HPDE6-E6E7 (cell line): ENCODE measurements around the gene CNOT8.
"Not testable (repeated sequence)": the region's sequence is repeated elsewhere in the genome, so short reads cannot be mapped to it uniquely, and the experiment has no call there.

Experiments used
- DNase-seq: peaks from one replicate; pipeline ENCODE4 v3.0.0; 2011; ENCODE audit warnings: missing footprints; ENCODE audit errors: extremely low spot score

CNOT8 gene

DNA sequence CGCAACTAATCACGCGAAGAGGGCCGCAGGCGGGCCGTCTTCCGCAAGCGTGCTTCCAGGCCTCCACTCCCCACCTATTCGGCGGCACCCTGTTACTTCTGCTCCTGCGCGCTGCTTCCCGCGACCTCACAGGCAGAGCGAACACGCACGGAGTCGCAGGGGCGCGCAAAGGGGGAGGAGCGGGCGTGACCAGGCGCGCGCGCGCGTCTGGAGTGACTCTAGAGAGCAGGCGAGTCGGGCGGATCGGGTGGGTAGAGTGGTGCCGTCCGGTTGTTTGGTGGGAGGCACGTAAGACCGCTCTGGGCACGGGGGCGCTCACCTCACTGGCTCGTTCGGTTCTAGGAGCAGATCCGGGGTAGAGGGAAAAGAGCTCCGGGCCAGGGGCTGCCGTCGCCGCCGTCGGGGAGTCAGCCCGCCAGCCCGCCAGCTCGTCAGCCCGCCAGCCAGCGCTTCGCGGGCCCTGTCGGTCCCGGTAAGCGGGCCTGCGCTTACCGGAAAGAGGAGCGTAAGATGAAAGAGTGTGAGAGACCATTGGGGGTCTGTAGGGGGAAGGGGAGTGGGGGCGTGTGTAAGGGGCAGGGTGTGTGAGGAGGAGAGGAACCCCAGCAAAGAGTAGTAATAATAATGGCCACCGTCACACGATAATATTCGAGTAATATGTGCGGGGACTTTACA is at the start of gene CNOT8:
Gene CNOT8 (plus strand): TSS at position 331 of the 675 bp plus-strand sequence. CDS start 4,652 bp downstream, outside the sequence.
- peak; percentile 78 for DNase-seq

DNA sequence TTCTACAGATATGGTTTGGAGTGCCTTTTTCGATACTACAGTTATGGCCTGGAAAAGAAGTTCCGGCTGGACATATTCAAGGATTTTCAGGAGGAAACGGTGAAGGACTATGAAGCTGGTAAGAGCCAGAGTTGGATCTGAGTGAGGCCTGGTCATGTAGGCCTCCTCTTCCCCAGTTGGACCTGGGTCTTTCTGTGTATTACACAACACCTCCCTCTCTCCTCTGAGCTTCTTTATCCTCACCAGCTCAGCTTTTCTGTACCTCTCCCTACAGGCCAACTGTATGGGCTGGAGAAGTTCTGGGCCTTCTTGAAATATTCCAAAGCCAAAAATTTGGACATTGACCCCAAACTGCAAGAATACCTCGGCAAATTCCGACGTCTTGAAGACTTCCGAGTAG is 47.2 kb upstream of the CNOT8 start:
- DNase-seq: no peak

DNA sequence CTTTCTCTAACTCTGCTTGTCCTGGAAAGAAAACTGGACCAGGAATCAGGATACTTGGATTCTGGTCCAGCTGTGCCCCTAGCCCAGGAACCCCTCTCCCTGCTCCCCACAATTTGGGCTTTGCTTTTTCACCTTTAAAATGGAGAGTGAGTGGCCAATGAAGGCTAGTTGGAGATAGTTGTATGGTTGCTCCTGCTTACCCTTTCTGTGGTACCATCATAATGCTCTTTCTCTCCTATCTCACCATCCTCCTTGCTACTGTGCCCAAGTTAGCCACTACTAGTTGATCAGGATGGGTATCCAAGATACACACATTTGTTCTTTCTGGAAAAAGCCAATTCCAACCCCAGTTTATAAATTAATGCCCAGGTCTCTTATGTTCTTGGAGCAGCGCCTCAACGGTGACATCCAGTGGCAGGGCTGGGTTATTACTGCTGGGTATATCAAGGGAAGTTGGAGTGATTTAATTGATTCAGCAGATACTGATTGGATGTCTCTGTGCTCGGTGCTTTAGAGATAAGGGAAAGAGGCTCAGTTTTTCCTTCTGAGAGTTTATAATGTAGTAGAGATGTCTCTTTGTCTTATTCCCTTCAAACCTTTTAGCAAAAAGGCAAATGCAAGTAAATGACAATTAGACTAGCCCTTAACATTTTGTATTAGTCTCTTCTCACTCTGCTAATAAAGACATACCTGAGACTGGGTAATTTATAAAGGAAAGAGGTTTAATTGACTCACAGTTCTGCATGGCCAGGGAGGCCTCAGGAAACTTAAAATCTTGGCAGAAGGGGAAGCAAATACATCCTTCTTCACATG is 46.6 kb upstream of the CNOT8 start:
- DNase-seq: peak; percentile 47

DNA sequence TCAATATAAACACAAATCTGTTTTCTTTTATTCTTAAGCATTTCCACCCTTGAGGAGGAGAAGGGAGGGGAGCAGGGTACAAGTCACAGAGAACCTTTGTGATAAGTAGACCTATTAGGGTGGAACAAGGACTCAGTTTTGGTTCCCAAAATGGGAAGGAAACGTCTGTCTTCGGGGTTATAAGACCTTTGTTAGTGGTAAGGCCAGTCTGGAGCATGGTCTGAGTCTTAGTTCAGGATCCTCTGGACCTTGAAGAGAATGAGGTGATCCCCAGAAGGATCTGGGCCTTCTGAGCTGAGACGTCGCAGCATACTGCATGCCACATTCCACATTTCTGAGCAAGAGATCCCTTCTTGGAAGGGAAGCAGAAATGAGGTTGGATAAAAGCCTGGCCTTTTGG is 45.3 kb upstream of the CNOT8 start:
- DNase-seq: no peak

DNA sequence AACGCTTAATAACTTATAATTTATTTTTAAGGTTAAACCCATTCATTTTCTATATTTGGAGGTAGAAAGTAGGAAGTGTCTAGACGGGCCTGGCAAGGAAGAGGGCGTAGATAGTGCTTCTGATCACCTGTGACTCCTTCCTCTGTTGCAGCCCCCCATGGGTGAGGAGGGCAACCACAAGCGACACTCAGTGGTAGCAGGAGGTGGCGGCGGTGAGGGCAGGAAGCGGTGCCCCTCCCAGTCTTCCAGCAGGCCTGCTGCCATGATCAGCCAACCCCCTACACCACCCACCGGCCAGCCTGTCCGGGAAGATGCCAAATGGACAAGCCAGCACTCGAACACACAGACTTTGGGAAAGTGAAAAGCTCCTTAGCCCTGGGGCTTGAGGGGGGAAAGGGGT is 44.7 kb upstream of the CNOT8 start:
- DNase-seq: no peak

DNA sequence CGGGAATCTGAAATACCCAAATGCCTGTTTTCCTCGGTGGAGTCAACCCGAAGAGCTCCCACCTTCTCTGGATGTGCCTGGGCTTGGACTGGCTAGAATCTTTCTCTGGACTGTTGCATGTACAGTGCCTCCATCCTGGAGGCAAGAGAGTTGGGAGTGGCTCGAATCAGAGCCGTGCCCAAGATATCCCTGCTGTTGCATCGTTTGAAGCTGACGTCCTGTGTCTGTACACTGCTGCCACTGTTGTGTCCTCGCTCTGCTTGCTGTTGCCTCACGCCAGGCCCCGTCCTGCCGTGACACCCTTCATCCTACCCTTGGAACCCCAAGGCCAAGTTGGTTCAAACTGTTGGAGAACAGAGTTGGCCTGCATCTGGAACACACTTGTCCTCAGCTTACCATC is 43.4 kb upstream of the CNOT8 start:
- DNase-seq: no peak

DNA sequence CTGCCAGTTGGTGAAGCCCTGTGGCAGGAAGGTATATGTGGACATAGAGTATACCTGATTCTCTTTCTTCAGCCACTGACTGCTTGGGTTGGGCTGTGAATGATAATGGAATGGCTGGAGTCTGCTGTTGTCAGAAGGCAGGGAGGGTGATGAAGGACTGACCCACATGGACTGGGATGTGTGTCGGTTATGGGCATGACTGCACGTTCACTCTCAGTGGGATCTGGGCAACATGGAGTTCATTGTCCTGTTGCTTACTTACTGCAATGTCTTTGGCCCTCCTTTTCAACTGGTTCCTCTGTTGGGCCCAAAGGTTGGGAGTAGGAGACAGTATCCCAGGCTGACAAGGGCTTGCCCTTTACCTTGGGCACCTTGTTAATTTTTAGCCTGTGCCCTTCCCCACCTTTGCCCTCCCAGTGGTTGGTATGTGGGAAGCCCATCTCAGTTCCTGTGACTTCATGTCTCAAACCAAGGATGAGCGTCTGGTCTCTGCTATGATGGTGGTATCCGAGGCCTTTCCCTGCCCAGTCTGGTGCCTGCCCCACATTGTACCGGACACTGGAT is 42.7 kb upstream of the CNOT8 start:
- no peak for DNase-seq

DNA sequence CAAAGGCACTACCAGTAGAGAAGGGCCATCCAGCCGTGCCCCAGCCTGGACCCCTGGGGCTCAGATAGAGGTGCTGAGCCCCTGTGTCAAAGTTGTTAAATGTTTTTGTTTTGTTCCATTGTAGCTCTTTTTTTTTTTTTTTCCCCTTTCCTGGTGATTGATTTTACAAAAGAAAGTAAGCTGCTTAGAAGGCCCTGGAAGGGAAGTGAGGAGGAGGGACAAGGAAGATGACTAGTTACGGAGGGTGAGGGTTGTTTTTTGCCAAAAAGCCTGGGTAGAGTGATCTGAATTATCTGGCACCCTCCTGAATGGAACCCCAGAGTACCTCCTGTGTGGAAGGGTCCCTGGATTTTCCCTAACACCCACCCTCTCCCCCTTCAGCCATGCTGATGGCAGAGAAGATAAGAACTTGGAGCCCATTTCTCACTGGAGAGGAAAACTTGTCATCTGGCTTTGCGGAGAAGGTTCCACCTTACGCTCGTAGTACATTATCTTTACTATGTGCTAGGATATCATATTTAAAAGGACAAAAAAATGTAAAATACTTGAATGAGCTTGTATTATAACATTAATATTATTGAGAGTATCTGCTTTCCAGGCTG is 41.4 kb upstream of the CNOT8 start:
- no peak for DNase-seq

DNA sequence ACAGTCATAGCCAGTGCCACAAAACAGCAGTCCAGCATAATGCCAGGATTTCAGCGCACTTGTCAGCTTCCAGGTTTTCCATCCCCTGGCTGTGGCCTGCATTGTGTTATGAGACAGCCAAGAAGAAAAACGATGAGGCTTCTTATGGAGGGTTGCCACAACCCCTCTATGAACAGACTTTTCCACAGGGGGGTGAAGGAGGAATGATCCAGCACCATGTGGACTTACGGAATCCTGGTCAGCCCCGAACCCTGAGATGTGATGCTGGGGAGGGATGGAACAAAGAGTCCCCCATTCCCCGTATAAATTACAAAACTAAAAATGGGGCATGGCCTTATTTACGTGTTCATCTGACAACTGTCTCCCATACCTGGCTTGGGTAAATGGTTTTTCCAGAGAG is 40.6 kb upstream of the CNOT8 start:
- no peak for DNase-seq

DNA sequence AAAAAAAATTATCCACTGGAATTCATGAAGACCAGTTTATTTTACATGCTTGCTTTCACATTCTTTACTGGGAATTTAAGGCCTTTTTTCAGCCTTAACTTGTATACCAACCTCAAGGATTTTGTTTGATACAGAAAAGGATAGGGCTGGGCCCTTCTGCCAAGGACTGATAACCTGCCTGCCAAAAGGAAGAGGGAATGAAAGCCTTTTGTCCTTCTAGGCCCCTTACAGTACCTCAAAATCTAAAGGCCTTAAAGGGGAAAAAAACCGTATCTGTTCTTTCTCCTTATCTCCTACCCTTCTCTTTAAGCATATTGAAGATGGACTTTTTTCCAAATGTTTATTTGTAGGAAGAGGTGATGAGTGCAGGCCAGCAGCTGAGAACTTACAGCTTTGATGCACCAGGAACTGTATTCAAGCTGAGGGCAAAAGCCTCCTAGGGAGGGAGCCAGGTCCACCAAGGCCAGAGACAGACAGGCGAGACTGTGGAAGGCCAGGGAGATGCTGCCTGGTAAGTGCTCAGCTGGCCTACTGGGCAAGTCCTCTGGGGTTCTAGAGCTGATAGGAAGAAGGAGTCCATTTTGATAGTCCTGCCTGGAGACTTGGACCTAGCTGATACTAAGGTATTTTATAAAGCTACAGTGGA is 39.8 kb upstream of the CNOT8 start:
- DNase-seq: no peak

DNA sequence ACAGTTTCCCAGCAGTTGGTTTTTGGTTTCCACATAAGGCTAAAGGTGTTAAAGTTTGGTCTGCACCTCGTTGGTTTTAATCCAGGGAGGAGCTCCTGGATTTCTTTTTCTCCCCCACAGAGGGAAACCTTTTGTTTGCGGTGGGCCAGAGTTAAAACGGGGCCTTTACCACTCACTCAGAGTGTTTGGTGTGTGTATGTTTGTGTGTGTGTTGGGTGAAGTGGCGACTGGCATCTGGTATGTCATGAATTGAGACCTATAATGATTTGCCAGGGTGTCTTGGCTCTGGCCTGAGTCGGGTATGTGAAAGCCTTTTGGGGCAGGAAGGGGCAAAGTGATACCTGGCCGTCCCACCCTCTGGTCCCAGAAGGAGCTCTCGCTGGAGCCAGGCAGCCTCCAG is 38.9 kb upstream of the CNOT8 start:
- DNase-seq: no peak

DNA sequence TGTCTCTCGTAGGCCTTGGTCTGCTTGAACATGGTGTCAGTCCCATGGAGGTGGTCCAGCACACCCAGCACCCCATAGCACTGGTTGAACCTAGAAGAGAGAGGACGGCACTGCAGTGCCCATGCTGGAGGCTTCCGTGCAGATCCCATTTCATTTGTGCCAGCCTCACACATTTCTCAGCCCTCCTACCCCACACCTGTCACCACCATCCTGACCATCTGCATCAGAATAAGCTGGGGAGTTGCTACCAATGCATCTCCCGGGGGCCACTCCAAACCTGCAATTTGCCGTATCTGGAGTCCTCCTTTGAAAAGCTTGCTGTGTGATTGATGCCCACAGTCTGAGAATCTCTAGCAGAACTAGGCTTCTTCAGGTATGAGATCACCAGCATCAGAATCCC is 38.0 kb upstream of the CNOT8 start:
- no peak for DNase-seq

DNA sequence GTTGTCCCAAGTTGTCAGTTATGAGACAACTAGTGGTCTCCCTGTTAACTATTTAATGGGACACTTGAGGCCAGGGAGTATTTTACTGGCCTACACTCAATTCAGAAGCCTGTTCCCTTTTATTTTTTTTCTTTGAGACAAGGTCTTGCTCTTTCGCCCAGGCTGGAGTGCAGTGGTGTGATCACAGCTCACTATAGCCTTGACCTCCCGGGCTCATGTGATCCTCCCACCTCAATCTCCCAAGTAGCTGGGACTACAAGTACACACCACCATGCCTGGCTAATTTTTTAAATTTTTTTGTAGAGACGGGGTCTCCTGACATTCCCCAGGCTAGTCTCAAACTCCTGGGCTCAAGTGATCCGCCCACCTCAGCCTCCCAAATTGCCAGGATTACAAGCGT is 35.5 kb upstream of the CNOT8 start:
- not testable (repeated sequence) for DNase-seq

DNA sequence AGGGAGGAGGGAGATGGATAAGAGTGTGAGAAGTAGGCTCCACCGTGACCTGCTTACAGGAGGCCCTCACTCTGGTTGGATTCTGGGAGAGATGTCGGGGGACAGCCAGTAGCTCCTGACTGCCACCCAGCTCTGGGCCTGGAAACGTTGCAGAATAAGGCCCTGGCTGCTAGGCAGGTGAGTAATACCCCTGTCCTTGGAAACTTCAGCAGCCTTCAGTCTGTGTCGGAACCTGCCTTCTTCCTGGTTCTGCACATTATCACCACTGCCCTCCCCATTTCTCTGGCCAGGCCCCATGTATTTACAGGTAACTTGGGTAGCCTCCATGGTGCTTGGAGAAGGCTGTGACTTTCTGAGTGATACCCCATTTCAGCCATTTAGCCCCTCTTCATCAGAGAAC is 34.8 kb upstream of the CNOT8 start:
- no peak for DNase-seq

DNA sequence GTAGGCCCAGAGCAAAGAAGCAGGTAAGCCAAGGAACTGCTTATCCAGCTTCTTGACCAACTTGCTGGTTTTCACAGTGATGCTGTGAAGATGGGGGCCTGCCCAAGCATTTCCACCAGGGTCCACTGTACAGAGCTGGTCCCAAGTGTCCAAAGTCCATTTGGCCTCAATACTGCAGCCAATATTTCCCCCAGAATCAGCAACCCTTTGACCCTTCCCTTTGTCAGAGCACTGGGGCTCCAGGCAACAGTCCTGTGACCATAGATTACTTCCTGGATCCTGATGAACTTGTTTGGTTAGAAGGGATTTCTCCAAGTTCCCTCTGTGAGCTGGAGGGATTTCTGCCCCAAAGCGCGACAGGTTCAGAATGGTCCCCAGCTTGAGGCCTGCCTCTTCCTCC is 34.4 kb upstream of the CNOT8 start:
- DNase-seq: no peak

DNA sequence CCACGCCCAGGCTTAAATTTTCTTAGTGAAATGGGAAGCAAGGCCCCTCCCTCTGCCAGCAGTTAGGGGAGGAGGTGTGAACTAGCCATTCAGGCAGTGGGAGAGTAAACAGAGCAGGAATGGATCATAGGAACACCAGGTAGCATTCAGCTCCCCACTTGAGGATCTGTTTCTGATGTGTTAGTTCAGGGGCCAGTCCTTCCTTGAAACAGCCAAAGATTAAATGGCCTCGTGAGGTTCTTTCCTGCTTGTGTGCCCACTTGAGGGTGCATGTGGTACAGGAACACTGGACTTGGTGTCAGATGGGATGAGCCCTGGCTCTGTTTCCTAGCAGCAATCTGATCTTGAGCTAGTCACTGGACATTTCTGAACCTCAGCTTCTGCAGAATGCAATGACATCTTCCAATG is 29.2 kb upstream of the CNOT8 start:
- peak; percentile 31 for DNase-seq

DNA sequence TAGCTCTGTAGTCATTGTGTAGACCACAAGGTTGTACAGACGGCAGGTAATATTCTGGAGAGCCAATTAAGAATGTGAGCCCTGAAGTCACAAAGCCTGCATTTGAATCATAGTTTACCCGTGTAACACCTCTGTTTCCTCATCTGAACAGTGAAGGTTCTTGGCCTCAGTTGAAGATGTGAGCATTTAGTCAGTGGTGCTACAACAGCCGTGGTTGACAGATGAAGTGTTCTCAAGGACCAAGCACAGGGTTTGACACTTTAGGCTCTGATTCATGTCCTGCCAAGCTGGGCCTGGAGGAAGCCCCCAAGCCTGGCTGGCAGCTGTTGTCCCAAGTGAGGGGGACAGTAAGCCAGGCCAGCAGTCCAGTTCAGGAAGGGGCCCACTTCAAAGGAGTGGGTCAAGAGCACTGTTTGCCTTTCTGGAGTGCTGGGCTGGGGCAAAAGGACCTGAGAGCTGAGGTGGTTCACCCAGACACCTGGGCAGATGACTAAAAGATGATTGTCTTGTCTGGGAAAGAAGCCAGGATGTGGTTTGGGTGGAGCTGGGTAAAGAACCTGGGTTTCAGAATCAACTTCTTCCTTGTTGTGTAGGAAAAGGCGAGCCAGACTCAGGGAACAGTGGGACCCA is 28.7 kb upstream of the CNOT8 start:
- peak; percentile 93 for DNase-seq

DNA sequence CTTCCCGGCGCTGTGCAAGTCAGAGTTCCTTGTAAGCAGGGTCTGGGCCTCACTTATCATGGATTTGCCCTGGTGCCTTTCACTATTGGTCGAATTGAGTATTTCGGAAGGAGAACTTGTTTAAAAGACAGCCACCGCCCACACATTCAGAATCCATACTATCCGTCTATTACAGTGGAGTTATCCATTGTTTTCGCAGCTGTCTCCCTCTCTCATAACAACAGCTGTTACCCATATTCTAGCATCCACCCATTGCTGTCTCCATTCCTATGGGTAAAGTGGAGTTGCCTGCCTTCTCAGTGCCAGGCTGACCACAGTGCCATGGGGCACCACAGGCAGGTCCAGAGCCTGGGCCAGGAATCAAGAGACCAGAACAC is 28.2 kb upstream of the CNOT8 start:
- no peak for DNase-seq

DNA sequence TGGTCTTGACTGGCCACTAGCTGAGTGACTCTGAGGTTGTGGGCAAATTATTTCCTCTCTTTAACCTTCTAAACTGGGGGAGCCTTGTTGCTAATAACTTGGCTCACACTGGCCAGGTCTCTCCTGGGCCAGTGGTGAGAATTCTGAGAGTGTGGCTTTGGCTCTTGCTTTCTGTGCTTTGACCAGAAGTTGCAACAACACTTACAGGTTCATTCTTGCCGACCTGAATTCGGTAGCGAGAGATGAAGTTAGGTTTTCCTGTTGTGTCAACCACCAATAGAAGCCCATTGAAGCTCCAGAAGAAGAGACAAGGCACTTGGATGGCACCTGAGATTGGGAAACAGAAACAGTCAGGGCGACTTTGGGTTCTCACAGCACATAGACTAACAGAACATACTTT is 27.8 kb upstream of the CNOT8 start:
- DNase-seq: no peak

DNA sequence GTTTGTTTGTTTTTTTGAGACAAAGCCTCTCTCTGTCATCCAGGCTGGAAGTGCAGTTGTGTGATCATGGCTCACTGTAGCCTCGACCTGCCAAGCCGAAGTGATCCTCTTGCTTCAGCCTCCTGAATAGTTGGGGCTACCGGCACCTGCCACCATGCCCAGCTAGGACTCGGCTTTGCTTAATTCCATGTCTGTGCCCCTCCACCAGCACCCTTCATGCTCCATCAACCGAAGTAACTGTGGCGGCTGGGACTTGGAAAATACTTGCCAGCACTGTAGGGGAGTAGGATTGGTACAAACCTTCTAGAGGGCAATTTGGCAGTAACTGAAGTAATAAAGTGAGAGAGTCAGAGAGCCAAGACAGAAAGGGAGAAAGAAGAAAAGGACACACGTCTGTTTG is 27.0 kb upstream of the CNOT8 start:
- DNase-seq: no peak

DNA sequence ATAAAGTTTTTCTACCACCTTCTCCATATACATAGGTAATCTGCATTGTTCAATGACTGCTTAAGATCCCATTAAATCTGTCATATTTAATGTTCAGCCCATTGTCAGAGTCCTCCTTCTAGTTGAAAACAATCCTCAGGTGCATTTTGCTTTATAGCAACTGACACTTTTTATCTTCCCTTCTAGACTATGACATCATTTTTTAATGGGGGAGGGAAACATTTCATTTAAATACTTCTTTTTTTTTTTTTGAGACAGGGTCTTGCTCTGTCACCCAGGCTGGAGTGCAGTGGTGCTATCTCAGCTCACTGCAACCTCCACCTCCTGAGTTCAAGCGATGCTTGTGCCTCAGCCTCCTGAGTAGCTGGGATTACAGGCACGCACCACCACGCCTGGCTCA is 25.6 kb upstream of the CNOT8 start:
- not testable (repeated sequence) for DNase-seq

DNA sequence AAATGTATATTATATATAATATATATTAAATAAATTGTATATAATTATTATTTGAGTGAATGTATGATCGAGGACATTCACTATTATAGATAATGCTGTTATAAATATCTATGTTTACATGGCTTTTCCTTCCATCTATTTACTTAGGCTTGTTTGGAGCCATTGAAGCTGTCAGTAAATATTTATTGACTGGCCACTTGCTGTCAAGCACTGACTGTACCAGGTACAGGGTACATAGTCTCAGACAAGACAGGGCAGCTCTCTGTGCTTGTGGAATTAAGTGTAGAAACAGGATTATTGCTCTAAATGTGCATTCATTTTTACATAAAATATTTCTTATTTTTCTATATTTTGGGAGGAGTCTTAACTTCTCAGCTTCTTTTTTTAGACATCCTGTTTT is 24.4 kb upstream of the CNOT8 start:
- DNase-seq: no peak
